Endodermal cell (in vitro differentiated cells): ENCODE measurements around the gene SGO2. TPM values are rescaled to one million over a fixed set of nuclear protein-coding genes. Genes with fewer than 3 reads are reported as not detected.

Source experiments
- DNase-seq: peaks from one replicate; pipeline ENCODE4 v3.0.0-alpha.2; 2017
- H3K27ac ChIP-seq: 2 replicates; pipeline ENCODE4 v1.5.1; 2013; ENCODE audit warnings: mild to moderate bottlenecking, low read depth, low read length, moderate library complexity
- H3K27me3 ChIP-seq: 2 replicates; pipeline ENCODE4 v1.6.1; 2013; ENCODE audit warnings: mild to moderate bottlenecking, low read length, moderate library complexity; ENCODE audit not compliant: insufficient read depth, control insufficient read depth, poor library complexity, severe bottlenecking
- H3K36me3 ChIP-seq: 2 replicates; pipeline ENCODE4 v1.7.0; 2013; ENCODE audit warnings: mild to moderate bottlenecking, low read length, moderate library complexity; ENCODE audit not compliant: control insufficient read depth, insufficient read depth
- H3K4me1 ChIP-seq: one replicate; pipeline ENCODE4 v1.7.0; 2013; ENCODE audit warnings: low read length; ENCODE audit not compliant: control insufficient read depth, insufficient read depth
- H3K4me3 ChIP-seq: 2 replicates; pipeline ENCODE4 v1.5.1; 2013; ENCODE audit warnings: mild to moderate bottlenecking, low read length, moderate library complexity
- H3K9ac ChIP-seq: 2 replicates; pipeline ENCODE4 v1.6.1; 2013; ENCODE audit warnings: mild to moderate bottlenecking, low read length, moderate library complexity; ENCODE audit not compliant: poor library complexity, severe bottlenecking; ENCODE audit errors: extremely low read depth
- H3K9me3 ChIP-seq: 2 replicates; pipeline ENCODE4 v1.6.1; 2013; ENCODE audit warnings: mild to moderate bottlenecking, low read length, moderate library complexity; ENCODE audit not compliant: control insufficient read depth
- H3K27ac Mint-ChIP-seq: 2 replicates; pipeline ENCODE4 v1.8.0; 2020; ENCODE audit warnings: mixed read lengths
- H3K27me3 Mint-ChIP-seq: 2 replicates; pipeline ENCODE4 v1.8.0; 2021; ENCODE audit warnings: mild to moderate bottlenecking, mixed read lengths; ENCODE audit not compliant: insufficient read depth
- H3K36me3 Mint-ChIP-seq: 2 replicates; pipeline ENCODE4 v1.8.0; 2020; ENCODE audit warnings: low read depth, mixed read lengths
- H3K4me1 Mint-ChIP-seq: 2 replicates; pipeline ENCODE4 v1.8.0; 2020; ENCODE audit warnings: mixed read lengths
- H3K4me3 Mint-ChIP-seq: 2 replicates; pipeline ENCODE4 v1.8.0; 2020; ENCODE audit warnings: mild to moderate bottlenecking, moderate library complexity, mixed read lengths
- H3K9me3 Mint-ChIP-seq: 2 replicates; pipeline ENCODE4 v1.8.0; 2020; ENCODE audit warnings: mild to moderate bottlenecking, mixed read lengths
- CTCF ChIP-seq: fragments of 200-600 bp; sonication (generic); conservative IDR thresholded peaks from 2 replicates; pipeline ENCODE4 v1.5.0; 2021; ENCODE audit warnings: antibody characterized with exemption, mild to moderate bottlenecking
- WGBS, 2 experiments: methylation state at CpG; one replicate each; pipeline versions ENCODE4 v1.1.5 to v1.1.7; 2013; ENCODE audit warnings: missing lambda C conversion rate in 2 of 2, mixed read lengths in 1 of 2; ENCODE audit not compliant: insufficient coverage in 1 of 2, insufficient read length in 1 of 2; 5-methylcytosine and 5-hydroxymethylcytosine counted together
- total RNA-seq, 2 donors: library from RNA; stranded (reverse); fragmentation: NEBNext Ultra II Directional in 1 of 2; extraction: Animal tissue kit (Norgen Biotek cat#: 25700) in 1 of 2; gene quantifications; 2 replicates in 1 of 2; 3 replicates in 1 of 2; pipeline ENCODE4 v1.2.1, GENCODE V29; 2021

Gene SGO2
- total RNA-seq, 2 donors from 2014 or later = 20.0 to 37.8 TPM

- 46 to 60% methylated on average over 5 to 7 of the region's 7 CpGs for WGBS, 2 experiments
- no peak for DNase-seq
- Mint-ChIP-seq H3K27me3 (peaks cover 12% of the 10 kb centered on the region), H3K36me3 (no peaks in the 10 kb centered on the region), H3K4me3 (peak overlapping the region; percentile 84), H3K4me1 (peaks cover 9% of the 10 kb centered on the region), H3K9me3 (no peaks in the 10 kb centered on the region), H3K27ac (no peak overlapping the region)
- Histone ChIP-seq H3K27me3 (peaks cover 36% of the 10 kb centered on the region), H3K4me1 (no peaks in the 10 kb centered on the region), H3K9ac (no peak overlapping the region), H3K36me3 (no peaks in the 10 kb centered on the region), H3K27ac (no peak overlapping the region), H3K4me3 (peak overlapping the region; percentile 94), H3K9me3 (no peaks in the 10 kb centered on the region)
- no peak for TF ChIP-seq CTCF
Observed at GRCh38 chr2:200525551-200525881, 491 bp upstream of the SGO2 start.

- Histone ChIP-seq H3K27ac (no peak overlapping the region), H3K27me3 (peaks cover 10% of the 10 kb centered on the region), H3K9me3 (no peaks in the 10 kb centered on the region), H3K4me1 (no peaks in the 10 kb centered on the region), H3K36me3 (no peaks in the 10 kb centered on the region), H3K9ac (no peak overlapping the region), H3K4me3 (no peak overlapping the region)
- Mint-ChIP-seq H3K36me3 (no peaks in the 10 kb centered on the region), H3K9me3 (no peaks in the 10 kb centered on the region), H3K4me1 (peaks cover 9% of the 10 kb centered on the region), H3K27me3 (peaks cover 10% of the 10 kb centered on the region), H3K27ac (no peak overlapping the region), H3K4me3 (no peak overlapping the region)
- DNase-seq = no peak
- WGBS, 2 experiments = 95 to 97% methylated on average over 2 of the region's 3 CpGs
- TF ChIP-seq CTCF = no peak
Observed at GRCh38 chr2:200528228-200528627, 2.2 kb downstream of the SGO2 start.

GRCh38 chr2:200533754-200534153, 7.7 kb downstream of the SGO2 start:
- 90 to 100% methylated on average over 2 of the region's 2 CpGs for WGBS, 2 experiments
- H3K36me3 ChIP-seq = peaks cover 24% of the 10 kb centered on the region
- no peaks in the 10 kb centered on the region for H3K9me3 ChIP-seq
- no peak overlapping the region for H3K9ac ChIP-seq
- DNase-seq = no peak
- no peaks in the 10 kb centered on the region for H3K4me1 Mint-ChIP-seq
- H3K27me3 Mint-ChIP-seq = no peaks in the 10 kb centered on the region
- no peak overlapping the region for H3K4me3 Mint-ChIP-seq
- H3K36me3 Mint-ChIP-seq = peaks cover 2% of the 10 kb centered on the region
- TF ChIP-seq CTCF = no peak
- H3K9me3 Mint-ChIP-seq = no peaks in the 10 kb centered on the region
- no peak overlapping the region for H3K4me3 ChIP-seq
- H3K4me1 ChIP-seq = no peaks in the 10 kb centered on the region
- H3K27ac ChIP-seq = no peak overlapping the region
- H3K27ac Mint-ChIP-seq = no peak overlapping the region
- no peaks in the 10 kb centered on the region for H3K27me3 ChIP-seq
